Ishikawa (cell line): Measurements from ENCODE around the gene BDKRB2.

Experiments
- CEBPB ChIP-seq: IDR thresholded peaks from 2 replicates; pipeline ENCODE4 v1.6.1; 2012
- CREB1 ChIP-seq: IDR thresholded peaks from 2 replicates; pipeline ENCODE4 v1.6.1; 2012; ENCODE audit warnings: low read depth
- EGR1 ChIP-seq: IDR thresholded peaks from 2 replicates; pipeline ENCODE4 v1.6.1; 2012
- EP300 ChIP-seq: IDR thresholded peaks from 2 replicates; pipeline ENCODE4 v1.6.1; 2012; ENCODE audit warnings: borderline replicate concordance
- FOXM1 ChIP-seq: IDR thresholded peaks from 2 replicates; pipeline ENCODE4 v1.6.1; 2012; ENCODE audit warnings: low read depth, borderline replicate concordance
- NFIC ChIP-seq: IDR thresholded peaks from 2 replicates; pipeline ENCODE4 v1.6.1; 2012
- RAD21 ChIP-seq: IDR thresholded peaks from 2 replicates; pipeline ENCODE4 v1.6.1; 2012; ENCODE audit warnings: low read depth
- TAF1 ChIP-seq: IDR thresholded peaks from 2 replicates; pipeline ENCODE4 v1.6.1; 2012; ENCODE audit warnings: low read depth, mild to moderate bottlenecking
- TCF12 ChIP-seq: IDR thresholded peaks from 2 replicates; pipeline ENCODE4 v1.6.1; 2012; ENCODE audit warnings: low read depth
- TEAD4 ChIP-seq: IDR thresholded peaks from 2 replicates; pipeline ENCODE4 v1.6.1; 2012
- YY1 ChIP-seq: IDR thresholded peaks from 2 replicates; pipeline ENCODE4 v1.6.1; 2012; ENCODE audit warnings: low read depth
- ZBTB7A ChIP-seq: IDR thresholded peaks from 2 replicates; pipeline ENCODE4 v1.6.1; 2012; ENCODE audit warnings: low read depth
- TF ChIP-seq, protein P1 (sequence below): IDR thresholded peaks from 2 replicates; pipeline ENCODE4 v1.6.1; 2012; ENCODE audit warnings: low read depth, mild to moderate bottlenecking
- TF ChIP-seq, protein P2 (sequence below): IDR thresholded peaks from 2 replicates; pipeline ENCODE4 v1.6.1; 2012
- TF ChIP-seq, protein P3 (sequence below): IDR thresholded peaks from 2 replicates; pipeline ENCODE4 v1.6.1; 2012

Gene BDKRB2

DNA sequence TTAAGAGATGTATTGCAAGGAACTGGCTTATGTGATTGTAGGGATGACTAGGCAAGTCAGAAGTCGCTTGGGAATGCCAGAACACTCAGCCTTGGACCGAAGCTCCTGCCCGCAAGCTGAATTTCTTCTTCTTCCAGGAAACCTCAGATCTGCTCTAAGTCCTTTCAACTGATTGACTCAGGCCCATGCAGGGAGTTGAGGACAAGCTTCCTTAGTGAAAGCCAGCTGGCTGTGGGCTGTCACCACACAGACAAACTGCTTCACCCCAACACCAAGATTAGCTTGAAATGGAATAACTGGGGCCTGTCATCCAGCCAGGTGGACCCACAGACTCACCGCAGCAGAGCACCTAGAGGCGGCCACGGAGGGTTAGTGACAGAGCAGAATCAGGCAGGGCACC, 24.7 kb downstream of the BDKRB2 start:
- no peak for TF ChIP-seq TCF12
- no peak for TF ChIP-seq YY1
- TF ChIP-seq, protein P1, sequence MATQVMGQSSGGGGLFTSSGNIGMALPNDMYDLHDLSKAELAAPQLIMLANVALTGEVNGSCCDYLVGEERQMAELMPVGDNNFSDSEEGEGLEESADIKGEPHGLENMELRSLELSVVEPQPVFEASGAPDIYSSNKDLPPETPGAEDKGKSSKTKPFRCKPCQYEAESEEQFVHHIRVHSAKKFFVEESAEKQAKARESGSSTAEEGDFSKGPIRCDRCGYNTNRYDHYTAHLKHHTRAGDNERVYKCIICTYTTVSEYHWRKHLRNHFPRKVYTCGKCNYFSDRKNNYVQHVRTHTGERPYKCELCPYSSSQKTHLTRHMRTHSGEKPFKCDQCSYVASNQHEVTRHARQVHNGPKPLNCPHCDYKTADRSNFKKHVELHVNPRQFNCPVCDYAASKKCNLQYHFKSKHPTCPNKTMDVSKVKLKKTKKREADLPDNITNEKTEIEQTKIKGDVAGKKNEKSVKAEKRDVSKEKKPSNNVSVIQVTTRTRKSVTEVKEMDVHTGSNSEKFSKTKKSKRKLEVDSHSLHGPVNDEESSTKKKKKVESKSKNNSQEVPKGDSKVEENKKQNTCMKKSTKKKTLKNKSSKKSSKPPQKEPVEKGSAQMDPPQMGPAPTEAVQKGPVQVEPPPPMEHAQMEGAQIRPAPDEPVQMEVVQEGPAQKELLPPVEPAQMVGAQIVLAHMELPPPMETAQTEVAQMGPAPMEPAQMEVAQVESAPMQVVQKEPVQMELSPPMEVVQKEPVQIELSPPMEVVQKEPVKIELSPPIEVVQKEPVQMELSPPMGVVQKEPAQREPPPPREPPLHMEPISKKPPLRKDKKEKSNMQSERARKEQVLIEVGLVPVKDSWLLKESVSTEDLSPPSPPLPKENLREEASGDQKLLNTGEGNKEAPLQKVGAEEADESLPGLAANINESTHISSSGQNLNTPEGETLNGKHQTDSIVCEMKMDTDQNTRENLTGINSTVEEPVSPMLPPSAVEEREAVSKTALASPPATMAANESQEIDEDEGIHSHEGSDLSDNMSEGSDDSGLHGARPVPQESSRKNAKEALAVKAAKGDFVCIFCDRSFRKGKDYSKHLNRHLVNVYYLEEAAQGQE: no peak
- TF ChIP-seq EP300: no peak
- no peak for TF ChIP-seq FOXM1

DNA sequence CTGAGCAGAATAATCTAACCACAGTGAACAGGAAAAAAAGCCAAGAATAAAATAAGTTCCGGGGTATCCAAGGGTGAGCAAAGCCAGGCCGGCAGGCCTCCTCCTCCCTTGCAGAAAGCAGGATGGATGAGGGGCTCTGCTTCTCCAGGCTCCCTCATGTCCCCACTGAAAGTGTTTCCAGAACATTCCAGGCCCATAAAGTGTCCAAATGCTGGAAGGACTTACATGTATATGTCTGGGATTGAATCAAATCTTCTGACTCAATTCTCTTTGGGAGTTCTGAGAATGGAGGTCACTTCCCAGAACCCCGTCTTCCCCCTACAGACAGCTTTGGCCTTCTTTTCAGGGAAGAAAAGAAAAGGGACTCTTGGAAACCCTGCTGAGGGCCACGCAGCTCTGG, 26.4 kb downstream of the BDKRB2 start:
- TF ChIP-seq CEBPB: no peak
- no peak for TF ChIP-seq NFIC
- TF ChIP-seq RAD21: no peak
- no peak for TF ChIP-seq TEAD4
- no peak for TF ChIP-seq FOXM1
- TF ChIP-seq, protein P1: no peak
- TF ChIP-seq, protein P2, sequence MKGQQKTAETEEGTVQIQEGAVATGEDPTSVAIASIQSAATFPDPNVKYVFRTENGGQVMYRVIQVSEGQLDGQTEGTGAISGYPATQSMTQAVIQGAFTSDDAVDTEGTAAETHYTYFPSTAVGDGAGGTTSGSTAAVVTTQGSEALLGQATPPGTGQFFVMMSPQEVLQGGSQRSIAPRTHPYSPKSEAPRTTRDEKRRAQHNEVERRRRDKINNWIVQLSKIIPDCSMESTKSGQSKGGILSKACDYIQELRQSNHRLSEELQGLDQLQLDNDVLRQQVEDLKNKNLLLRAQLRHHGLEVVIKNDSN: no peak
- TF ChIP-seq CREB1: no peak
- no peak for TF ChIP-seq ZBTB7A
- TF ChIP-seq, protein P3, sequence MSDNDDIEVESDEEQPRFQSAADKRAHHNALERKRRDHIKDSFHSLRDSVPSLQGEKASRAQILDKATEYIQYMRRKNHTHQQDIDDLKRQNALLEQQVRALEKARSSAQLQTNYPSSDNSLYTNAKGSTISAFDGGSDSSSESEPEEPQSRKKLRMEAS: no peak
- TF ChIP-seq TAF1: no peak
- TF ChIP-seq EGR1: no peak
- no peak for TF ChIP-seq TCF12
- no peak for TF ChIP-seq EP300
- no peak for TF ChIP-seq YY1

DNA sequence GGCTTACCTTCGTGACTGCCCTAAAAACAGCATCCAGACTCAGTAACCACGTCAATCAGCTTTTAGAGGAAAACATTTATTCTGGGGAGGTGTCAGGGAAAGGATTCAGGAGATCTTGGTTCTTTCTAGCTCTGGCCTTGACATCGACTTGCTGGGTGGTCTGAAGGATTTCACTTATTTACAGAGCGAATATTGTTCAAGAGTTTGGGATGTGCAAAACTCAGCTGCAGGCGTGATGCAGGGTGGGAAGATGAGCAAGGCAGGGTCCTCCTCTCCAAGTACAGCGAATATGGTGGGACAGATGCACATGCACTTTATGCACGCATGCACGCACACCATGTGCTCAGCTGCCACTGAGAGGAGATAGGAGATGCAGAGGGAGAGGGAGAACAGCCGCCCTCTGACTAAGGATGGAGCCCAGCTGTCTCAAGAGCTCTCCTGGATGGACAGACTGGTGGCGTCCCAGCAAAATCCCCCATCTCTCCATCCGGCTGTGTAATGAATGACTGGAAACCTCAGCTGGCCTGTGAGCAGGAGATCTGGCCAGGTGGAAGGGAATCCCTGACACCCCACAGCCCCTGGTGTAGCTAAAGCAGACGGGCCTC, 27.0 kb downstream of the BDKRB2 start:
- TF ChIP-seq TCF12 (no peak), CEBPB (no peak), CREB1 (no peak), TEAD4 (no peak), EP300 (no peak), NFIC (no peak)
- TF ChIP-seq, protein P2: no peak

DNA sequence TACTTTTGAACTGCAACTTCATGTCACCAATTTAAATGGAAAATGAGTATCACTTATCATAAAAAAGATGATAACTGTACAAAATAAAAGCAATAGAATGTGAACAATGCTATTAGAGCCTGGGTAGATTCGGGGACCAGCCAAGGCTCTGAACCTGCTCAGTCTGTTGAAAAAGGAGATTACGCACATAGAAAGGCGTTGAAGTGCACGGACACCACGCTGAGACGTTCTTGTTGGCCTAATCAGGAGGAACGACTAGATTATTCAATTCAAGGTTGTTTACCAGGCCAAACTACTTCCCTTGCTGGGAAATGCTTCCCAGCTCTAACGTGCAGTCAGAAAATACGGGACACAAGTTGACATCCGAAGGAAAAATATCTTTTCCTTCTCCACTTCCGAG, 27.9 kb downstream of the BDKRB2 start:
- TF ChIP-seq TCF12: no peak
- TF ChIP-seq YY1: no peak
- no peak for TF ChIP-seq CEBPB
- TF ChIP-seq TAF1: no peak
- no peak for TF ChIP-seq EP300
- TF ChIP-seq TEAD4: no peak
- TF ChIP-seq RAD21: no peak

DNA sequence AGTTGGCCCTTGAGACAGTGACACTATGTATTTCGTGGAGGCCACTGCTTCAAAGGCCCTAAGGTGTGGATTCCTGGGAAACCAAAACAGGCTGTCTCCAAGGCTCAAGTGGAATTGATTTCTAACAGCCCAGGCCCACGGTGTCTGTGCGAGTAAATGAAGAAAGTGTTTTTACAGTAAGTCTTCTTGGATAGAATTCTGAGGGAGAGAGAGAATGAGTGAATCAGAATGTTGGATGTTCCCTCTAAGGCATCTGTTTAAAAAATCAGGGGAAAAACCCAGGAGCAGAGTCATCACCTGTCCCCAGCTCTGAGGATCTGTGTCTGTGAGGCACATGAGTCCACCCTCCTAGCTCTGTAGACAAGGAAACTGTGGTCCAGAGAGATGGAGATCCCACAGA, 29.0 kb downstream of the BDKRB2 start:
- no peak for TF ChIP-seq TAF1
- TF ChIP-seq, protein P1: no peak
- TF ChIP-seq RAD21: no peak
- TF ChIP-seq ZBTB7A: no peak
- TF ChIP-seq, protein P3: no peak
